GM21723 (cell line): Measurements from ENCODE around the gene CHRND.
"Not testable (repeated sequence)": the region's sequence is repeated elsewhere in the genome, so short reads cannot be mapped to it uniquely, and the experiment has no call there.

Source experiments
- ATAC-seq: cut with Tn5 transposase; IDR thresholded peaks from one replicate; pipeline ENCODE4 v1.9.1; 2021; ENCODE audit warnings: mild to moderate bottlenecking, moderate library complexity; ENCODE audit not compliant: unreplicated experiment

CHRND gene

DNA sequence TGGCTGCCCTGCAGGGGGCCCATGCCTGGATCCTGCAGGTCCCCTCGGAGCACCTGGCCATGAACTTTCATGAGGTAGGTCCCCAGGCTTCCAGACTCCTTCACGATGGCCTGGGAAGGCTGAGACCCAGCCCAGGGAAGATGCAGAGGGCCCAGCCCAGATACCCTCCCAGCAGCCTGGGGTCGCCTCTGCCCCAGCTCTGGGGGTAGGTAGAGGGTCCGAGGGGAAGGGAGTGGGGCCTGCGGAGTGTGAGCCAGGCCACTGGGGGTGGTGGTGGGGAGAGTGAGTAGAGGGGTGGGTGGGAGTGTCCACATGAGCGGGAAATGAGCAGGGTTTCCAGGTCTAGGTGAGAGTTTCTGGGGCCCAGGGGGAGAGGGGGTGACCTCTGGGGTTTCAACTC, 1.2 kb upstream of the CHRND start:
- no peak for ATAC-seq

DNA sequence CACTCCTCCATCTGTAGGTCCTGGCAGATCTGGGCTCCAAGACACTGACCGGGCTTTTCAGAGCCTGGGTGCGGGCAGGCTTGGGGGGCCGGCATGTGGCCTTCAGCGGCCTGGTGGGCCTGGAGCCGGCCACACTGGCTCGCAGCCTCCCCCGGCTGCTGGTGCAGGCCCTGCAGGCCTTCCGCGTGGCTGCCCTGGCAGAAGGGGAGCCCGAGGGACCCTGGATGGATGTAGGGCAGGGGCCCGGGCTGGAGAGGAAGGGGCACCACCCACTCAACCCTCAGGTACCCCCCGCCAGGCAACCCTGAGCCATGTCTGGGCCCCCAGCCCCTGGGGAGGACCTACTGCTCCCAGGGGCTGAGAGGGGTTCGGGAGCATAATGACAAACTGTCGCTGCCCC, 761 bp upstream of the CHRND start:
- ATAC-seq = no peak

- ATAC-seq = no peak
Observed at GRCh38 chr2:232526372-232526941, 497 bp downstream of the CHRND start.

DNA sequence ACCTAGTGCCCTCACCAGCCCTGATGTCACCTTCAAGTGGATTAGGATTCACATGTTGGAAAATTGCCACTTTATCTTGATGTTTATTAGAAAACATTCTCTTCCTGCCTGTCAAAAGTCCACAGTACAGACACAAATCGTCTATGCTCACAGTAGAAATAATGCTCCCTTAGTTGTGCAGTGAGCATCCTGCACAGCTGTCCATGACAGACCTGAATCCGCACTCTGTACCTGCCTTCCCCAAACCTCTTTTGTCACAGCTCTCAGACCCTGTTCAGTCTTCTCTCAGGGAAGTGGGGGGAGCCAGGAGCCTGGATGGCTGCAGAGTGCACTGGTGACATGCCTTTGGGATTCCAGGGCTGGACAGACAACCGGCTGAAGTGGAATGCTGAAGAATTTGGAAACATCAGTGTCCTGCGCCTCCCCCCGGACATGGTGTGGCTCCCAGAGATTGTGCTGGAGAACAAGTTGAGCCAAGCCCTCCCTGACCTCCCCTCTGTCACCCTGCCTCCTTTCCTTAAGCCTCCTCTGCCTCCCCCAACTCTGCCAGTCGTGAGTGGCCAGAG, 2.0 kb downstream of the CHRND start:
- ATAC-seq = no peak

- ATAC-seq = no peak
Observed at GRCh38 chr2:232528746-232529460, 2.9 kb downstream of the CHRND start.

DNA sequence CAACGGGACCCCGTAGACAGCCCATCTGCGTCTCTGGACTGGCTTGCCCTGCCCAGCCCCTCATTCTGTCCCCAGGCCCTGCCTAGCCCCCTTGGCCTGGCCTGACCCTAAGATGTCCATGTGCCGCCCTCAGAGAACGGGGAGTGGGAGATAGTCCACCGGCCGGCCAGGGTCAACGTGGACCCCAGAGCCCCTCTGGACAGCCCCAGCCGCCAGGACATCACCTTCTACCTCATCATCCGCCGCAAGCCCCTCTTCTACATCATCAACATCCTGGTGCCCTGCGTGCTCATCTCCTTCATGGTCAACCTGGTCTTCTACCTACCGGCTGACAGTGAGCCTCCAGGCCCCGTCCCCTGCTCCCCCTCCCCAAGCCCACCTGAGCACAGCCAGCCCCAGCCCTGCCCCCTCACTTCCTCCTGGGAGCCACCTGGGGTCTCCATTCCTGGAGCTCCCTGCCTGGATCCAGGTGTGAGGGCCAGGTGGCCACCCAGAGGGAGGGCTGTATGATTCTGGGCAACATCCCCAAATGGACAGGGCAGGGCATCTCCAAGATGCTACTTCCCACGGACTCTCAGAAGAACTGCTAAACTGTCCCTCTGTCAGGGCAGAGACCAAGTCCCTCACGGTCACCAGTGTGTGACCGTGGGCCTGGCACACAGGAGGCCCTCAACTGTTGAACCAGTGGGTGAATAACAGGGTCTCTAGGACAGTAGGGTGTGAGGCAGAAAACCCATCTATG, 4.0 kb downstream of the CHRND start:
- ATAC-seq = no peak

- no peak for ATAC-seq
Observed at GRCh38 chr2:232530626-232531260, 4.8 kb downstream of the CHRND start.

DNA sequence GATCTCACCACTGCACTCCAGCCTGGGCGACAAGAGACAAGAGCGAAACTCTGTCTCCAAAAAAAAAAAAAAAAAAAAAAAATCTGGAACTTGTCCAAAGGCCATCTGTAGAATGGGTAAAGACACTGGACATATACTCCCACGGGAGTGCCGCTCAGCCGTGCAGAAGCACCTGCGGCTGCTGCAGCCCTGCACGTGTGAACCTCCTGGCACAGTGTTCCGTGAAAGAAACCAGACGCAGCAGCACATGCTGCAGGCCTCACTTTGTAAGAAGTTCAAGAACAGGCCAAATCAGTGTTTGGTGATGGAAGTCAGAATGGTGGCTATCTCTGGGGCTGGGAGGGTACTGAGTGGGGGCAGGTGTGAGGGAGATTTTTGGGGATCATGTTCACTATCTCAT, 6.5 kb downstream of the CHRND start:
- ATAC-seq = no peak

- not testable (repeated sequence) for ATAC-seq
Observed at GRCh38 chr2:232532821-232533220, 6.9 kb downstream of the CHRND start.

- ATAC-seq = no peak
Observed at GRCh38 chr2:232533944-232534710, 8.2 kb downstream of the CHRND start.

GRCh38 chr2:232534940-232535651, 9.1 kb downstream of the CHRND start:
- no peak for ATAC-seq

GRCh38 chr2:232535761-232536530, 10.0 kb downstream of the CHRND start:
- ATAC-seq = no peak

GRCh38 chr2:232537079-232537478, 11.1 kb downstream of the CHRND start:
- no peak for ATAC-seq

GRCh38 chr2:232537499-232537898, 11.5 kb downstream of the CHRND start:
- ATAC-seq = no peak

GRCh38 chr2:232538671-232539070, 12.7 kb downstream of the CHRND start:
- ATAC-seq = no peak

DNA sequence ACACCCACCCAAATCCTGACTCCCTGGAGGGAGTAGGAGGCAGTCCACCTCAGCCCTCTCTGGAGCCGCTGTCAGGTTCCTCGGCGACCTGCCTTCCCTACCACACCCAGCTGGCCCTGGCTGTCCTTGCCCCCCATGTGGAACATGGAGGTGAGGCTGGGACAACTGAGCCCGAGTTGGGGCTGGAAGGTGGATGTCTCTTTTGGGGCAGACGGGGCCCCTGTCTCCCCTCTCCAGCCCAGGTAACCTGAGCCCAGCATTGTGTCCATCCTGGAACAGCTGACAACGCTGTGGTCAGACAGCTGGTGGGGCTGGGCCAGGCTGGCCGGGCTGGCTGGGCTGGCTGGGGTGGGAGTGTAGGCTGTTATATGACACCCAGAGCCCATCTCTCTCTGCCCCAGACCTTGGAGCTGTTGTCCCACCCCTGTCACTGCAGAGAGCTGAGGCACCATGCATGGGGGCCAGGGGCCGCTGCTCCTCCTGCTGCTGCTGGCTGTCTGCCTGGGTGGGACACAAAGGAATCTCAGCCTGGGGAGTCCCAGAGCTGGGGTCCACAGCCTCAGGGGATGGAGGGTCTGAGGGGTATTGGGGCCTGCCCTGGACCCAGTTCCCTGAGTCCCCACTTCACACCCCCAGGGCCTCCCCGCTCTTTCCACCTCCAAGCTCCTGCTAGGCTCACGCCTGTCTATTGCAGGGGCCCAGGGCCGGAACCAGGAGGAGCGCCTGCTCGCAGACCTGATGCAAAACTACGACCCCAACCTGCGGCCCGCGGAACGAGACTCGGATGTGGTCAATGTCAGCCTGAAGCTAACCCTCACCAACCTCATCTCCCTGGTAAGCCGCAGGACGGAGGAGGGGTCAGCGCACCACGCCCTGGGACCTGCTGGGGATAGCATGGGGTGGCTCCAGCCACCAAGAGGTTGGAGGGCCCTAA, 13.6 kb downstream of the CHRND start, which contains the start of gene CHRNG:
Gene CHRNG, plus strand, starts transcription at position 395 of the 934 bp plus-strand sequence. Its CDS starts 56 bp downstream, at position 451.
- no peak for ATAC-seq

- no peak for ATAC-seq
Observed at GRCh38 chr2:232540441-232541041, 14.6 kb downstream of the CHRND start.
